Tibial artery (tissue), 4 donors: Measurements from ENCODE around the gene EMC9.
A peak's percentile ranks its signal among the peaks of the same experiment; 100 is the strongest.

ENCODE experiments used
- DNase-seq, 2 donors: peaks; one replicate each; pipeline ENCODE4 v3.0.0-alpha.2; 2019
- H3K27ac ChIP-seq, 2 donors: fragments of 200-600 bp; sonication (generic) in 1 of 2; 1 replicate in 1 of 2; 2 replicates in 1 of 2; pipeline ENCODE4 v1.5.1; 2018 to 2019; ENCODE audit warnings: mild to moderate bottlenecking in 1 of 2
- H3K27me3 ChIP-seq, 2 donors: fragments of 200-600 bp; sonication (generic) in 1 of 2; one replicate each; pipeline versions ENCODE4 v1.5.1 to v1.6.0; 2016 to 2019
- H3K36me3 ChIP-seq, 3 donors: fragments of 200-600 bp; sonication (generic) in 2 of 3; one replicate each; pipeline ENCODE4 v1.5.1; 2016 to 2019; ENCODE audit warnings: mild to moderate bottlenecking in 2 of 3
- H3K4me1 ChIP-seq, 4 donors: fragments of 200-600 bp; sonication (generic) in 2 of 4; 1 replicate in 3 of 4; 2 replicates in 1 of 4; pipeline ENCODE4 v1.5.1; 2016 to 2019
- H3K4me3 ChIP-seq, 2 donors: fragments of 200-600 bp; sonication (generic) in 1 of 2; 1 replicate in 1 of 2; 2 replicates in 1 of 2; pipeline ENCODE4 v1.5.1; 2018 to 2019; ENCODE audit warnings: mild to moderate bottlenecking in 2 of 2
- H3K9me3 ChIP-seq, 3 donors: fragments of 200-600 bp; sonication (generic) in 1 of 3; one replicate each; pipeline ENCODE4 v1.5.1; 2016 to 2019
- CTCF ChIP-seq, 2 experiments: fragments of 200-600 bp in 1 of 2; fragments of 450-650 bp in 1 of 2; IDR thresholded peaks; one replicate each; pipeline ENCODE4 v1.5.1; 2017 to 2019; ENCODE audit warnings: antibody characterized with exemption in 2 of 2, mild to moderate bottlenecking in 1 of 2, moderate library complexity in 1 of 2
- intact Hi-C: fragments of 100-400 bp; cut with DNase I; formaldehyde crosslinking; loops from one replicate; pipeline ENCODE4 v1.15.0; 2023; ENCODE audit warnings: low total_unique reads

The EMC9 gene

GRCh38 chr14:24092505-24093206, 48.7 kb downstream of the EMC9 start:
- DNase-seq, result peak in 1 of 2 donors; percentile 54
- no peak for TF ChIP-seq CTCF (IDR thresholded peaks at IDR 0.05)
- Histone ChIP-seq H3K9me3 (no peaks in the 10 kb centered on the region), H3K4me3 (no peak overlapping the region), H3K4me1 (peaks cover 0 to 23% (median 19%) of the 10 kb centered on the region in 4 donors), H3K27ac (peak overlapping the region; percentile 97 to 99), H3K27me3 (no peaks in the 10 kb centered on the region), H3K36me3 (no peaks in the 10 kb centered on the region)
- intact Hi-C loops, result loop anchor here (5.0 kb wide), 1 partner anchor 35 kb away; no protein-coding TSS in a partner anchor

DNA sequence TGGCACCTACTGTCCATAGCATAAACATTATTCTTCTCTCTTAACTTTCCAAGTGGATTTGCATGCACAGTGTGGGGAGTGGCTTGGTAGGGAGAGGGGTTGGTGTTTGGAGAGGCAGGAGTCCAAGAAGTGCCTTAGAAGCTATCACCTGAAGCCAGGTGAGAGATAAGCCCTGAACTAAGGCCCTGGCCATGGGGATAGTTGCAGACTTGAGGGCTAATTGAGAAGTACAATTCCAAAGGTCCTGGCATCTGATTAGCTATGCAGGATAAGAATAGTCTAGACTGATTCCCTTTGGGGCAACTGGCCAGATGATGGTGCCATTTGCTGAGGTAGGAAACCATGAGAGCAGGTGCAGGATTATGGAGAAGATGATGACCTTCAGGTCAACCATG, 49.3 kb downstream of the EMC9 start:
- H3K36me3 ChIP-seq, result no peaks in the 10 kb centered on the region
- H3K4me3 ChIP-seq, result no peak overlapping the region
- intact Hi-C loops, result loop anchor here (5.0 kb wide), 1 partner anchor 35 kb away; no protein-coding TSS in a partner anchor
- peak overlapping the region in 1 of 2 donors; percentile 99 for H3K27ac ChIP-seq
- peaks cover 0 to 23% (median 19%) of the 10 kb centered on the region in 4 donors for H3K4me1 ChIP-seq
- no peak for DNase-seq
- H3K27me3 ChIP-seq, result no peaks in the 10 kb centered on the region
- TF ChIP-seq CTCF (IDR thresholded peaks at IDR 0.05), result no peak
- no peaks in the 10 kb centered on the region for H3K9me3 ChIP-seq

GRCh38 chr14:24089890-24090289, 51.5 kb downstream of the EMC9 start:
- no peak overlapping the region for H3K4me3 ChIP-seq
- no peaks in the 10 kb centered on the region for H3K36me3 ChIP-seq
- no peaks in the 10 kb centered on the region for H3K9me3 ChIP-seq
- intact Hi-C loops, result loop anchor here (5.0 kb wide), 1 partner anchor 33 kb away; no protein-coding TSS in a partner anchor
- peaks cover 0 to 13% (median 10%) of the 10 kb centered on the region in 4 donors for H3K4me1 ChIP-seq
- no peak overlapping the region for H3K27ac ChIP-seq
- TF ChIP-seq CTCF (IDR thresholded peaks at IDR 0.05), result no peak
- no peaks in the 10 kb centered on the region for H3K27me3 ChIP-seq
- DNase-seq, result no peak
